CD4-positive, alpha-beta T cell treated with Interleukin-4 for 1 hour (primary cell): ENCODE measurements around the gene HSPB6.
"Not testable (repeated sequence)": the region's sequence is repeated elsewhere in the genome, so short reads cannot be mapped to it uniquely, and the experiment has no call there.

ENCODE experiments used
- DNase-seq, 2 donors: peaks; one replicate each; pipeline ENCODE4 v3.0.0-alpha.2; 2020 to 2022

The HSPB6 gene

DNA sequence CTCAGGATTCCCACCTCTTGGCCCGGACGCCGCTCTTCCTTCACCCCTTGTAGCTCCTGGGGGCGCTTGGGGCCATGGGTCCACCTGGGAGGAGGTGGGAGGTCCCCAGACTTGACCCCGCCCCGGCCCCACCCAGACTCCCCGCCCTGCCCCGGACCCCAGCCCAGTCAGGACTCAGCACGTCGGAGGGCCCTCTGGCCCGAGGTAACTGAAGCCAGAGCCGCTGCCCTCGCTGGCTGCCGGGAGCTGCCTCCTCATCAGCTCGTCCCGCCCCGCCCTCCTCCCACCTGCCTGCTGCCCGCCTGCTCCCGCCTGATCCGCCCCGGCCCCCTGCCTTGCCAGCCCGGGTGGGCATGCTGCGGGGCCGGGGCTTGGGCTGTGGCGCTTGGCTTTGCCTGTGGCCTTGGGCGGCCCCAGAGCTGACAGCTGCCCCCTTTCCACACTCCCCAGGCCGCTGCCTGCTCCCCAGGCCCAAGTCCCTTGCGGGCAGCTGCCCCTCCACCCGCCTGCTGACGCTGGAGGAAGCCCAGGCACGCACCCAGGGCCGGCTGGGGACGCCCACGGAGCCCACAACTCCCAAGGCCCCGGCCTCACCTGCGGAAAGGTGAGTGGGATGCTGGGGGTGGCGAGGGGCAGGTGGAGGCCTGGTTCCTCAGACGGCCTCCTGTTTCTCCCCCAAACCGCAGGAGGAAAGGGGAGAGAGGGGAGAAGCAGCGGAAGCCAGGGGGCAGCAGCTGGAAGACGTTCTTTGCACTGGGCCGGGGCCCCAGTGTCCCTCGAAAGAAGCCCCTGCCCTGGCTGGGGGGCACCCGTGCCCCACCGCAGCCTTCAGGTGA is 27.9 kb upstream of the HSPB6 start:
- DNase-seq, result no peak

DNA sequence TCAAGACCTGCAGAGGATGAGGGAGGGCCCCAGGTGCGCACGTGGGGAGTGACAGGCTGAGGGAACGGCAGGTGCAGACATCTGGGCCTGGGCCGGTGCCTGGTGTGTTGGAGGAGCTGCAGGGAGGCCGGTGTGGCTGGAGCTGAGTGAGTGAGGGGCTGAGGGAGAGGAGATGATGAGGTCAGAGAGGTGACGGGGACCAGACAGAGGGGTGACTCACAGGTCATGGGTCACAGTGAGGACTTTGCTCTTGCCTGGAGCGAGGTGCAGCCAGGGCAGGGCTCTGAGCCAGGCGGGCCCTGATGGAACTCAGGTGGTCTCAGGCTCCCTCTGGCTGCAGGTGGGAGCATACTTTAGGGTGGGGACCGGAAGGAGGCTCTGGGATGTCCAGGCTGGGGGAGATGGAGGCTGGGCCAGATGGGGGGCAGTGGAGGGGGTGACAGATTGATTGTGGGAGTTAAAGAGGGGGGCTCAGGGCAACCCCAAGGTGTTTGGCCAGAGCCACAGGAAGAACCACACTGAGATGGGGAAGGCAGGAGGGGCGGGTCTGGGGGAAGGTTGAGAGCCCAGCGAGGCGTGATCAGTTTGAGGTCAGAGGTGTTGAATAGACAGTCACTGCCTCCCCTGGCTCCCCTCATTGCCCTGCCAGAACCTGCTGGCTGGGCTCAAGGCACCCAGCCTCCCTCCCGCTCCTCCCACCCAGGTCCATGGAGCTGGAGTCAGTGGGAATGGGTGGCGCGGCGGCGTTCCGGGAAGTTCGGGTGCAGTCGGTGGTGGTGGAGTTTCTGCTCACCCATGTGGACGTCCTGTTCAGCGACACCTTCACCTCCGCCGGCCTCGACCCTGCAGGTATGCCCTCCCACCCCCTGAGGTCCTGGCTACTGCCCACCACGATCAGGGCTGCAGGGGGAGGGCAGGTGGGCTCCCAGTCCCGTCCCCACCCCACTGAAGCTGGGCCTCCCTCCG is 26.9 kb upstream of the HSPB6 start:
- DNase-seq, result no peak

DNA sequence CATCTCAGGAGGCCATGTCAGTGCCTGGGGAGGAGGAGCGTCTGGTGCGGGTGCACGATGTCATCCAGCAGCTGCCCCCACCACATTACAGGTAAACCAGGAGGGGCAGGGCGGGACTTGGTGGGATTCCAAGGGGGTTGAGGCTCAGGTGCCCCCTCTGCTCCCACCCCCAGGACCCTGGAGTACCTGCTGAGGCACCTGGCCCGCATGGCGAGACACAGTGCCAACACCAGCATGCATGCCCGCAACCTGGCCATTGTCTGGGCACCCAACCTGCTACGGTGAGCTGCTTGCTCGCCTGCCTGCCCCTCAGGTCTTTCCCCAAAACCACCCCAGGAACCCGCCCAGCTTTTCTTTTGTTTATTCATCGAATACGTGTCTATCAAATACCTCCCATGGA is 25.8 kb upstream of the HSPB6 start:
- DNase-seq, result no peak

DNA sequence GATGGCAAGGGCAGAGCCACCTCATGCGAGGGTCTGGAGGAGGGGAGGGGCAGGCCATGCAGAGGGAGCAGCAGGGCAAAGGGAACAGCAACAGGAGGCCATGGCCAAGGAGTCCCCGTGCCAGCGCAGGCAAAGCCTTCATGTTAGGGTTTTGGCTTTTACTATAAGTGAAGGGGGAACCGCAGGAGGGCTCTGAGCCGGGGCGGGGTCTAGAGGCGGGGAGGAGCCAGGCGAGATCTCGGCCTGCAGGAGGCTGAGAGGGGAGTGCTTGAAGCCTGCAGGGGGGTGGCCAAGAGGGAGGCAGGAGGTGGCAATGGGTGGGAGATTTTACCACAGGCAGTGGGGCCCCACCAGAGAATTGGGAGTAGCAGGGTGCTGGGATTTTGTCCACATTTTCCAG is 24.8 kb upstream of the HSPB6 start:
- no peak for DNase-seq

DNA sequence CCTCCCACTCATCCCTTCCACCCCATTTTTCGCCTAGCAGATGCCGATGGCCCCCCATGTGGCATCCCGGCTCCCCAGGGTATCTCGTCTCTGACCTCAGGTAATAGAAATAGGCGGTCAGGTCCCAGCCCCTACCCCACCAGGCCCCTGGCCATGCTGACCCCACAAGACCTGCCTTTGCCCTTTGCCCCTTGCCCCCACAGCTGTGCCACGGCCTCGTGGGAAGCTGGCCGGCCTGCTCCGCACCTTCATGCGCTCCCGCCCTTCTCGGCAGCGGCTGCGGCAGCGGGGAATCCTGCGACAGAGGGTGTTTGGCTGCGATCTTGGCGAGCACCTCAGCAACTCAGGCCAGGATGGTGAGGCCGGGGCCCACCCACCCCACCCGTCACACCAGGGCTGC is 23.9 kb upstream of the HSPB6 start:
- DNase-seq, result no peak

DNA sequence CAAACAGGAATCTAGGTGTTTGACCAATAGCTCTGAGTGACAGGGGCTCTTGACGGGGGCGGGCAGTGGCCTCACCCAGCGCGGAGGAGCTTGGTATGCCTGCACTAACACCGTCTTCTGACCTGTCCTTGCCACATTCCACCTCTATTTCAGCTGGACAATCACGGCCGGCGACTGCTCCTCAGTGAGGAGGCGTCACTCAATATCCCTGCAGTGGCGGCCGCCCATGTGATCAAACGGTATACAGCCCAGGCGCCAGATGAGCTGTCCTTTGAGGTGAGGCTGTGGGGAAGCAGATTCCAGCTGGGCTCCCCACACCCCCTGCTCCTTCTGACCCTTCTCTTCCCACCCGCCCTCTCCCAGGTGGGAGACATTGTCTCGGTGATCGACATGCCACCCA is 23.2 kb upstream of the HSPB6 start:
- DNase-seq, result no peak

DNA sequence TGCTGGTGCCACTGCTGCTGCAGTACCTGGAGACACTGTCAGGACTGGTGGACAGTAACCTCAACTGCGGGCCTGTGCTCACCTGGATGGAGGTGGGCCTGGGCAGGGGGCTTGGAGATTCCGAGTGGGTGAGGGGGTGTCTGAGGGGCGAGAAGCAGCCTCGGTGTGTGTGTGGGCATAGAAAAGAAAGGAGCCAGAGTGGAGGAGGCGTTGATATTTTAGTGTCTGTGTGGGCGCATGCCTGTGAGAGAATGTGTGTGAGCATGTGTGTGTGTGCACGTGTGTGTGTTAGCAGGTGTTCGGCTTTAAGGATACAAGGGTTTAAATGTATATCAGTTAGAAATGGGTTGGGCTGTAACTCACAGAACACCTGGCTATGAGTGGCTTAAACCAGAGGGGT is 22.2 kb upstream of the HSPB6 start:
- no peak for DNase-seq

DNA sequence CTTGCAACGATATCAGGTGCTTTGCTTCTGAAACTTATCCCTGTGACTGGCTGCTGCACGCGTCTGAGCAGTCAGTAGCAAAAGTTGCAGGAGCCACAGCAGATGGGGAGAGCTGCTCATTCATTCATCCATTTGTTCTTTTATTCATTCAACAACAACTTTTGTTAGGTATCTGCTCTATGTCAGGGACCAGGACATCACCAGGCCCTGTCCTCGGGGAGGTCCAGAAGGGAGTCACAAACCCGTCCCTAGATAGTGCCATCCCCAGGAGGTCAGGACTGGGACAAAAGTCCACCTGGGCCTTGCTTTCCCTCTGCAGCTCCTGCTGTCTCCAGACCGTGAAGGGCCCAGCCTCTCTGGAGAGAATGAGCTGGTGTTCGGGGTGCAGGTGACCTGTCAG is 21.1 kb upstream of the HSPB6 start:
- no peak for DNase-seq

DNA sequence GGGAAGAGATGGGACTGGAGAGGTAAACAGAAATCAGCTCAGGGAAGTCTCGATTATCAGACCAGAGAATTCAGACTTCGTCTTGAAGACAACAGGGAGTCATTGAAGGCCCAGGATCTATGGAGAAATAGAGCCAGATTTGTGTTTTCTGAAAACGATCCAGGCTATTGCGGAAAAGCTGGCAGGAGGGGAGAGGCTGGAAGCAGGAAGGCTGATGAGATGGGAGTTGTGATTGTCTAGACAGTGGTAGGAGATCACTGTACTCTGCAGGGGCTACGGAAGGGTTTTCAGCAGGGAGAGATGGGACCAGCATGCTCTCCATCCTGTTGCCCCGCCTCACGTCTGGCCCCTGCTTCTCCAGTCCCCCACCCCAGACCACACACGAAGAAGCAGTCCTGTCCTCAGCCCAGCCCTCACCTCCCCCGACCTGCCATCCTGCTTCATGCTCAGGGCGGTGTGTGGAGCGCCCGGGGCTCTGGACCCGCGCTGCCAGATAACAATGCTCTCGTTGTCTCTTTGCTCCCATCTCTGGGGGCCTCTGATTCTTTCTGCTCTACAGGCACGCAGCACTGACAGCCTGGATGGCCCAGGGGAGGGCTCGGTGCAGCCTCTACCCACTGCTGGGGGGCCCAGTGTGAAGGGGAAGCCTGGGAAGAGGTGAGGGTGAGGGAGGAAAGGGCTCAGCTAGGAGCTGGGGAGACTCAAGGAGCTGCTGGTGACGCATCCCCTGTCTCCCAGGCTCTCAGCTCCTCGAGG is 20.4 kb upstream of the HSPB6 start:
- no peak for DNase-seq

DNA sequence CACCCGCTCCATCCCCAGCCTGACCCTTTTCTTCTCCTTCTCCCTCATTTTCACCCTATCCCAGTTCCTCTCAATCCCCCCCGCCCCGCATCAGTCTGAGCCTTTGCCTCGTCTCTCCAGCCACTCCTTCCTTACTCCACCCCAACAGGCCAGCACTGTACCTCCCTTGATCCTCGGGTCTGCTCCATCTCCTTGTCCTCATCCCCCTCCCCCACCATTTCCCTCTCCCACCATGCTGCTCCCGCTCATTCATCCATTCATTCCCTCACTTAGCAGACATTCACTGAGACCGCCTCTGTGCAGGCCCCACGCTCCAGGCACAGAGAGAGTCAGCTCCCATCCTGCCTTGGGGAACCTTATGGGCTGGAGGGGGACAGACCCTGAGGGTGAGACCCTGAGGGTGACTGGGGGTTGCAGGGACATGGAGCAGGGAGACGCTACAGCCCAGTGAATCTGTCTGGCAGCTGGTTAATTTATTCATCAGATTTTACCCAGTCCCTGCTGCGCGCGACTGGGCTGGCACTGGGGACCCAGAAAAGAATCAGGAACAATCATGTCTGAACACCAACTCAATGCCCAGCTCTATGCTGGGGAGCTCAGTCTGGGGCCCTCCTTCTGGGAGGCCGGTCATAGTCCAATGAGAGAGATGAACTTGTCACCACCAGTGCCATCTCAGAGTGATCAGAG is 19.4 kb upstream of the HSPB6 start:
- no peak for DNase-seq

DNA sequence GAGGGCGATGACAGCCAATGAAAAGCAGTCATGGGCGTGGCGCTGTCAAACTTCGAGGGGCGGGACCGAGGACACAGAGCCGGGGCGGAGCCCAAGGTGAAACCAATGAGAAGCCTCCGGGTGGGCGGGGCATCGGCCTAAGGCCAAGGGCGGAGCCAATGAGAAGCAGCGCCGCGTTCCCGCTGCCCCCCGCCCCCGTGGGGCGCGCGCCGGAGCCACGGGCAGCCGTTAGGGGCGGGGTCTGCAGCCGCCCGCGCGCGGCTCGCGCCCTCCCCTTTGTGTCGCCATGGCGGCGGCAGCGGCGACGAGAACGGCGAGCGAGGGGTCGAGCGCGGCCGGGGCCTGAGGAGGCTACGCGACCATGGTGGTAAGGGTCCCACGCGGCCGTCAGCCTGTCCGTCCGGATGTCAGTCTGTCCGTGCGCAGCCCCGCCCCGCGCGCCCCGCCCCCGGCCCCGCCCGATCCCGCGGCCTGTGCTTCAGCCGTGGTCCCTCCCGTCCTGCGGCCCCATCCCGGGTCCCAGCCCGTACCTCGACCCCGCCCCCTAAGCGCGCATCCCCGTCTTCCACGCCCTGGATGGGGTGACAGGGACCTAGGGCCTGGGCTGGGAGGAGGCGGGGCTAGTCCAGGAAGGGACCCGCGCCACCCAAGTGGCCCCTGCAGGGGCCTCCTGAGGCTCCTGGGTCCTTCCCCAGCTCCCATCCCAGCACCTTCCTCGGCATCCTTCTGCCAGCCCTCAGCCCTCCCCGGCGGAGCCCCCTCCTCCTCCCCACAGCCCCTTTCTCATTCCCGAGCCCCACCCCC is 18.7 kb upstream of the HSPB6 start, which contains the start of gene ARHGAP33:
TSS of gene ARHGAP33 (plus strand) at position 267 of the 804 bp plus-strand sequence. CDS start at position 362, 95 bp downstream.
- peak; percentile 98 to 99 for DNase-seq

DNA sequence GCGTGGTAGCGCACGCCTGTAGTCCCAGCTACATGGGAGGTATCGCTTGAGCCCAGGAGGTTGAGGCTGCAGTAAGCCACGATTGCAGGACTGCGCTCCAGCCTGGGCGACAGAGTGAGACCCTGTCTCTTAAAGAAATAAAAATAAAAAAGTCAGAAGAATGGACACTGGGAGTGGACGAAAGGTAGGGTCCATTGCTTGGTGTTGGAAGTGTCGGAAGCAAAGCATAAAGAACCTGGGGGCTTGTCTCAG is 18.1 kb upstream of the HSPB6 start:
- DNase-seq, result no peak

DNA sequence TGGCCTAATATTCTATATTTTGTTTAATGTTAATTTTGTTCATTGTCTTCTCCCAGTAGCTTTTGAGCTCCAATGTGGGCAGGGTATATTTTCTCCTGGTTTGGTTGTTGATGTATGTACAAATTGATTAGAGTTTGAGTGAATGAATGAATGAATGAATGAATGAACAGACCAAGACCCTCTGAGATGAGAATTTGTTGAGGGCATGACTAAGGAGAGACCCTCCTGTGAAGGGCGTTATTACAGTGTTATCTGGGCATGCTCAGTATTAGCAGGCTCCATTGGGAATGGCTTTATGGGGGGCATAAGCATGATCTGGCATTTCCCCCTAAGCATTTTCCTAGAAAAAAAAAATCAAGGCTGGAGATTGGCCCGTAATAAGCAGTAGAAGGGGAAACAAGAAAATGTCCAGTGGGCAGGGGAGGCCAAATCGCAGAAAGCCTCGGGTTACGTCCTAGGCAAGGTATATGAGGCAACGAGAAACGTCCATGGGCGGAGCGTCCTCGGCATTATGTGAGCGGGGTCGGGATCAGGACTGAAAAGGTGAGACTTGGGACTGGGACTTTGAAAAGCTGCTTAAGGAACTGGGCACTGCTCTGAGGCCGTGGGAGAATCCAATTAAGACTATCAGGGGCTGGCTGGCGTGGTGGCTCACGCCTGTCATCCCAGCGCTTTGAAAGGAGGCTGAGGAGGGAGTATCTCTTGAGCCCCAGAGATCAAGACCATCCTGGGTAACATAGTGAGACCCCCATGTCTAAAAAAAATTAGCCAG is 17.6 kb upstream of the HSPB6 start:
- DNase-seq, result no peak

DNA sequence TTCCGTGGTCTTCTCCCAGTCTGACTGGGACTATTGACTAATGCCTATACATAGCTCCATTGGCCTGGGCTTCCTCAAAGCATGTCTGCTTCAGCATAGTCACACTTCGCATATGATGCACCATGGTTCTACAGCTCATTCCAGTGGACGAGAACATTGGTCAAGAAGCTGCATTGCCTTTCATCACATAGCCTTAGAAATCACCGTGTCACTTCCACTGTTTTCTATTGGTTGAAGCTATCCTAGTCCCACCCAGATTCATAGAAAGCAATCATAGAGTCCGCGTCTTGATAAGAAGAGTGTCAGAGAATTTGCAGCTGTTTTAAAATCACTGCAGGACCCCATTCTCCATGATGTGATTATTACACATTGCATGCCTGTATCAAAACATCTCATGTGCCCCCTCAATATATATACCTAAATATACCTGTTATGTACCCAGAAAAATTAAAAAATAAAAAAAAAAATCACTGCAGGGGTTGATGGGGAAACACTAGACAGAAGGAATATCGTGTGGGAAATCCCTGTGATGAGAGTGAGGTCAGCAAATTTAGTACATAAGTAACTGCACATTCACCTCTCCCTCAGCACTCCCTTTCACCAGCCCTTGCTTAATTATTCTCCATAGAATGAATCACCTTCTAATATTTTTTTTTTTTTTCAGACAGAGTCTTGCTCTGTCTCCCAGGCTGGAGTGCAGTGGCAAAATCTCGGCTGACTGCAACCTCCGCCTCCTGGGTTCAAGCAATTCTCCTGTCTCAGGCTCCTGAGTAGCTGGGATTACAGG is 16.4 kb upstream of the HSPB6 start:
- DNase-seq, result no peak

DNA sequence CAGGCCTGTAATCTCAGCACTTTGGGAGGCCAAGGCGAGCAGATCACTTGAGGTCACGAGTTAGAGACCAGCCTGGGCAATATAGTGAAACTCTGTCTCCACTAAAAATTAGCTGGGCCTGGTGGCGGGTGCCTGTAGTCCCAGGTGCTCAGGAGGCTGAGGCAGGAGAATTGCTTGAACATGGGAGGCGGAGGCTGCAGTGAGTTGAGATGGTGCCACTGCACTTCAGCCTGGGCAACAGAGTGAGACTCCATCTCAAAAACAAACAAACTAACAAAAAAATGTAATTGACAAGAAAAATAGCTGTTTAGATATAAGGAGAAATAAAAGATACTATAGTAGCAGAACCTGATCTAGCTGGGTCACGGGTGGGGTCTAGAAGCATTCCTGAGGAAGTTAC is 15.5 kb upstream of the HSPB6 start:
- not testable (repeated sequence) for DNase-seq

DNA sequence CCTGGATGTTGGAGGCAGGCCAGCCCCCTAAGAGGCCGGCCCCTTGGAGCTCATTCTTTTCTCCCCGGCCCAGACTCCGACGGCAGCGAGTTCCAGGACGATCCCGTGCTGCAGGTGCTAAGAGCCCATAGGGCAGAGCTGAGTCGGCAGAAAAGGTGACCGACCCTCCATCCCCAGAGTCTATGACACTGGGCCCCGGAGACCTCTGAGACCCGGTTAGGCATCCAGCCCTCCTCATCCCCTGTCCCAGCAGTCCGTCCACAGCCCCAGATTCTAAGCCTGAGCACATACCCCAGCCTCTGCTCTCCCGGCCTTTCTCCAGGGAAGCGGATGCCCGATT is 11.2 kb upstream of the HSPB6 start:
- no peak for DNase-seq

DNA sequence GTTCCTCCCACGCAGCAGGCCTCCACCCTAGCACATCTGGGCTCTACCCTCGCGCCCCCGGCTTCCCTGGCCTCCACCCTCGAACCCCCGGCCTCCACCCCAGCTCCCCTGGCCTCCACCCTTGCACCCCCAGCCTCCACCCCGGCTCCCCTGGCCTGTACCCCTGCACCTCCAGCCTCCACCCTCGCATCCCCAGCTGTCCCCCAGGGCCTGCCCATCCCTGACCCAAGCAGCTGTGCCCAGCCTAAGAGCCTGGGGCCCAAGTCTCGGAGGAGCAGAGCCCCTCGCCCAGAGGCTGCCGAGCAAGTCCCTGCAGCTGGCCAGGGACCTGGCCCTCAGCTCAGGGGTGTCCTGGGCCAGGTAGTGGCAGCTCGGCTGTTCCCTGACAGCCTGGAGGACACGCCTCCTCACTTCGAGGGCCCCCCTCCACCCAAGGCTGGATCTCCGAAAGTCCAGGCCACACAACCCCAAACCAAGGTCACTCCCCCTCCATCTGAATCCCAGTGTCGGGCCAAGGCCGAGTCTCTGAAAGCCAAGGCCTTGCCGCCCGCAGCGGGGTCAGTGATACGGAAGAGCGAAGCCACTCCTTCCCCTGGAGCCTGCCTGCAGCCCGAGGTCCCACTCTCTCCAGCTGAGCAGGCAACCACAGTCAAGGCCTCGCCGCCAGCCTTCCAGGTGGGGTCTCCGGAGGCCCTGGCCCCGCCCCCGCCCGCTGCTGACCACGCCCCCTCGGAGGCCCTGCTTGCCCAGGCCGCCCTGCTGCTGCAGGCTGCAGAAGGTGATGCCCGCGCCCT is 10.7 kb upstream of the HSPB6 start:
- no peak for DNase-seq

DNA sequence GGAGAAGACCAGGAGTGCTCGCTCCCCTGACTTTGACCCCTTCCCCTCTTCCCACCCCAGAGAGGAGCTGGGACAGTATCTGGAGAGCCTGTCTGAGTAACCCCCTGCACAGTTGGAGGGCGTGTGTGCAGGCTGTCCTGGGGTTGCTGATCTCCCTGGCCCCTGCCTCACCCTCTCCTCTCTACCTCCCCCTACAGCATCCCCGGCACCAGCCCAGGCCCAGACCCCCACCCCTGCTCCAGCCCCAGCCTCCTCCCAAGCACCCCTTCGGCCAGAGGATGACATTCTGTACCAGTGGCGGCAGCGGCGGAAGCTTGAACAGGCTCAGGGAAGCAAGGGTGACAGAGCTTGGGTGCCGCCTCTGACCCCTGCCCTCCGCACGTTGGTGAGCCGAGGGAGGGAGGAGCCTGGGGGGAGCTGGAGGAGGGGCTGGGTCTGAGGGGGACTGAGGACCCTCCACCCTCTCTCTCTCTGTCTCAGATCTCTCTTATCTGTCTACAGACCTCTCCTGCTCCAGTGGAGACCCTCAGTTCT is 9.8 kb upstream of the HSPB6 start:
- DNase-seq, result no peak
